Measurements from ENCODE around the gene SLC16A3. TPM values are rescaled to one million over a fixed set of nuclear protein-coding genes. Genes with fewer than 3 reads are reported as not detected.

The SLC16A3 gene
- total and polyA plus RNA-seq, 10 of the 15 experiments (the other 5 are each of a cell fraction or from before 2014, with no cell fraction given) = 0.10 to 46.5 (median 8.0) TPM

- H2AFZ ChIP-seq (ENCODE audit: control insufficient read depth, low read depth, low read length) = no peak overlapping the region
- RAD21 ChIA-PET (ENCODE audit: unreplicated experiment) = interaction anchor here (1.0 to 1.1 kb wide), 2 partner anchors 9 to 10 kb away, joined by 3 read pairs; no protein-coding TSS in a partner anchor
- FAIRE-seq (no peak), ATAC-seq (no peak), DNase-seq (ENCODE audit: low read depth, low spot score) (no peak)
- POLR2A ChIA-PET = interaction anchor here (0.8 kb wide), 1 partner anchor 11 kb away, joined by 3 read pairs; no protein-coding TSS in a partner anchor
- CTCF ChIA-PET = interaction anchor here (1.0 to 1.2 kb wide), 2 partner anchors 9 to 13 kb away, joined by 3 to 4 read pairs; no protein-coding TSS in a partner anchor
- SMC1A ChIA-PET (ENCODE audit: uncharacterized antibody, unreplicated experiment) = no interaction called here
- H3K4me3 ChIP-seq = no peak overlapping the region
- H3K36me3 ChIP-seq (ENCODE audit: control insufficient read depth in 2 of 2, insufficient read depth in 2 of 2, low read length in 1 of 2) = no peaks in the 10 kb centered on the region
- intact Hi-C loops (cut with micrococcal nuclease; ENCODE audit: unreplicated experiment) = no loop called here
- no peaks in the 10 kb centered on the region for H3K4me1 ChIP-seq (ENCODE audit: control insufficient read depth, insufficient read depth, low read length)
- peaks cover 4% of the 10 kb centered on the region for H3K79me2 ChIP-seq (ENCODE audit: control insufficient read depth, insufficient read depth, low read length)
- no peak for TF ChIP-seq PAX8 (IDR thresholded peaks at IDR 0.05)
- no peak for TF ChIP-seq NKRF (conservative IDR thresholded peaks at IDR 0.05)
- no peak for TF ChIP-seq RAD21 (IDR thresholded peaks at IDR 0.05; ENCODE audit: insufficient read depth, low read depth, low read length)
- TF ChIP-seq E2F8 (IDR thresholded peaks at IDR 0.05; ENCODE audit: low read depth, partially characterized antibody) = no peak
- TF ChIP-seq TCF3 (IDR thresholded peaks at IDR 0.05; ENCODE audit: borderline replicate concordance, insufficient read depth, low read depth, low read length) = no peak
- TF ChIP-seq TCF7 (IDR thresholded peaks at IDR 0.05; ENCODE audit: borderline replicate concordance) = no peak
- TF ChIP-seq SPI1 (IDR thresholded peaks at IDR 0.05; ENCODE audit: borderline replicate concordance, insufficient read depth, low read depth, low read length) = no peak
- TF ChIP-seq NR2C2 (IDR thresholded peaks at IDR 0.05; ENCODE audit: borderline replicate concordance, control insufficient read depth, insufficient read length, low read depth) = no peak
- H3K4me2 ChIP-seq (ENCODE audit: control insufficient read depth, insufficient read depth) = no peak overlapping the region
- H3K9ac ChIP-seq (ENCODE audit: control insufficient read depth, insufficient read depth, low read length) = no peak overlapping the region
- in situ Hi-C loops (cut with MboI) = no loop called here
- 58% methylated on average over 19 of the region's 19 CpGs for WGBS (ENCODE audit: insufficient coverage, insufficient replicate concordance, low lambda C conversion rate, missing lambda C conversion rate)
- H3K27me3 ChIP-seq (replicated peaks in 1 of 2; ENCODE audit: control insufficient read depth in 2 of 2, insufficient read depth in 2 of 2, low read length in 1 of 2) = no peaks in the 10 kb centered on the region
- no peaks in the 10 kb centered on the region for H3K9me3 ChIP-seq (replicated peaks; ENCODE audit: control insufficient read depth, insufficient read depth, low read length)
- BruUV-seq (replicated peaks) = no TSS peak
- no peak overlapping the region for H3K27ac ChIP-seq (ENCODE audit: control insufficient read depth, insufficient read depth)
- H4K20me1 ChIP-seq (ENCODE audit: control insufficient read depth, insufficient read depth) = no peaks in the 10 kb centered on the region
These were observed 59.3 kb downstream of the SLC16A3 start for GRCh38 chr17:82287868-82288801.

Small RNAs within 50 kb of the gene (microRNA-seq; reads per million reads assigned to microRNA genes)
- 0.94 reads per million for gene MIR6787

Other genes with a start within 250 kb of the SLC16A3 start
Only the 7 nearest of the 18 such genes appear.
- 67.4 and 73.8 TPM in 2 replicates for gene FASN, start 130.8 kb upstream of the SLC16A3 start, total RNA-seq (2014; rRNA removed)
- 18.0 and 20.8 TPM in 2 replicates for gene FASN, start 130.8 kb upstream of the SLC16A3 start, total RNA-seq (2014; rRNA removed; fragmentation: Illumina TruSeq; extraction: Trizol)
- gene FASN, start 130.8 kb upstream of the SLC16A3 start, total RNA-seq (2021) = 333 and 348 TPM in 2 replicates
- gene FASN, start 130.8 kb upstream of the SLC16A3 start, polyA plus RNA-seq (2011; rRNA removed) = 4.5 and 10.8 TPM in 2 replicates
- 1.6 and 12.8 TPM in 2 replicates for gene FASN, start 130.8 kb upstream of the SLC16A3 start, polyA plus RNA-seq (2014; fragmentation: Illumina TruSeq; extraction: Trizol)
- gene FASN, start 130.8 kb upstream of the SLC16A3 start, polyA plus RNA-seq (2014; fragmentation: Nextera tagmentation; extraction: Ambion mirVana) = under 1 TPM; 0.19 to 0.31 TPM
- 87.8 and 131 TPM in 2 replicates for gene FASN, start 130.8 kb upstream of the SLC16A3 start, polyA plus RNA-seq (2014; rRNA removed)
- gene FASN, start 130.8 kb upstream of the SLC16A3 start, polyA plus RNA-seq (2016; fragmentation: Nextera tagmentation; extraction: Ambion mirVana) = 10 to 100 TPM; 40.1 to 42.5 TPM
- 43.0 and 49.0 TPM in 2 replicates for gene CCDC57, start 16.2 kb upstream of the SLC16A3 start, total RNA-seq (2014; rRNA removed)
- 36.9 and 42.5 TPM in 2 replicates for gene CCDC57, start 16.2 kb upstream of the SLC16A3 start, total RNA-seq (2014; rRNA removed; fragmentation: Illumina TruSeq; extraction: Trizol)
- 69.1 and 74.1 TPM in 2 replicates for gene CCDC57, start 16.2 kb upstream of the SLC16A3 start, total RNA-seq (2021)
- 16.2 and 30.5 TPM in 2 replicates for gene CCDC57, start 16.2 kb upstream of the SLC16A3 start, polyA plus RNA-seq (2011; rRNA removed)
- 7.2 and 29.3 TPM in 2 replicates for gene CCDC57, start 16.2 kb upstream of the SLC16A3 start, polyA plus RNA-seq (2014; fragmentation: Illumina TruSeq; extraction: Trizol)
- 10 to 100 TPM in 1 of 2 experiments, 1 to 10 TPM in 1; 5.4 to 18.0 TPM for gene CCDC57, start 16.2 kb upstream of the SLC16A3 start, polyA plus RNA-seq (2014; fragmentation: Nextera tagmentation; extraction: Ambion mirVana)
- gene CCDC57, start 16.2 kb upstream of the SLC16A3 start, polyA plus RNA-seq (2014; rRNA removed) = 123 and 135 TPM in 2 replicates
- 10 to 100 TPM; 77.2 to 80.3 TPM for gene CCDC57, start 16.2 kb upstream of the SLC16A3 start, polyA plus RNA-seq (2016; fragmentation: Nextera tagmentation; extraction: Ambion mirVana)
- gene CSNK1D, start 44.7 kb downstream of the SLC16A3 start, total RNA-seq (2014; rRNA removed) = 17.3 and 25.0 TPM in 2 replicates
- 26.4 and 27.8 TPM in 2 replicates for gene CSNK1D, start 44.7 kb downstream of the SLC16A3 start, total RNA-seq (2014; rRNA removed; fragmentation: Illumina TruSeq; extraction: Trizol)
- gene CSNK1D, start 44.7 kb downstream of the SLC16A3 start, total RNA-seq (2021) = 85.5 and 94.2 TPM in 2 replicates
- 40.7 and 54.4 TPM in 2 replicates for gene CSNK1D, start 44.7 kb downstream of the SLC16A3 start, polyA plus RNA-seq (2011; rRNA removed)
- 72.5 and 105 TPM in 2 replicates for gene CSNK1D, start 44.7 kb downstream of the SLC16A3 start, polyA plus RNA-seq (2014; fragmentation: Illumina TruSeq; extraction: Trizol)
- gene CSNK1D, start 44.7 kb downstream of the SLC16A3 start, polyA plus RNA-seq (2014; fragmentation: Nextera tagmentation; extraction: Ambion mirVana) = 10 to 100 TPM in 1 of 2 experiments, 1 to 10 TPM in 1; 5.7 to 13.0 TPM
- 74.9 and 90.3 TPM in 2 replicates for gene CSNK1D, start 44.7 kb downstream of the SLC16A3 start, polyA plus RNA-seq (2014; rRNA removed)
- 10 to 100 TPM; 61.8 to 63.4 TPM for gene CSNK1D, start 44.7 kb downstream of the SLC16A3 start, polyA plus RNA-seq (2016; fragmentation: Nextera tagmentation; extraction: Ambion mirVana)
- not detected in 2 replicates for gene CD7, start 88.6 kb downstream of the SLC16A3 start, total RNA-seq (2014; rRNA removed)
- gene CD7, start 88.6 kb downstream of the SLC16A3 start, total RNA-seq (2014; rRNA removed; fragmentation: Illumina TruSeq; extraction: Trizol) = not detected in 2 replicates
- 0.33 TPM in 1 of 2 replicates, not detected in the other for gene CD7, start 88.6 kb downstream of the SLC16A3 start, total RNA-seq (2021)
- not detected in 2 replicates for gene CD7, start 88.6 kb downstream of the SLC16A3 start, polyA plus RNA-seq (2011; rRNA removed)
- not detected in 2 replicates for gene CD7, start 88.6 kb downstream of the SLC16A3 start, polyA plus RNA-seq (2014; fragmentation: Illumina TruSeq; extraction: Trizol)
- not detected for gene CD7, start 88.6 kb downstream of the SLC16A3 start, polyA plus RNA-seq (2014; fragmentation: Nextera tagmentation; extraction: Ambion mirVana)
- gene CD7, start 88.6 kb downstream of the SLC16A3 start, polyA plus RNA-seq (2014; rRNA removed) = 0.60 TPM in 1 of 2 replicates, not detected in the other
- not detected for gene CD7, start 88.6 kb downstream of the SLC16A3 start, polyA plus RNA-seq (2016; fragmentation: Nextera tagmentation; extraction: Ambion mirVana)
- gene SECTM1, start 104.7 kb downstream of the SLC16A3 start, total RNA-seq (2014; rRNA removed) = not detected in 2 replicates
- not detected in 2 replicates for gene SECTM1, start 104.7 kb downstream of the SLC16A3 start, total RNA-seq (2014; rRNA removed; fragmentation: Illumina TruSeq; extraction: Trizol)
- 0.08 TPM in 1 of 2 replicates, not detected in the other for gene SECTM1, start 104.7 kb downstream of the SLC16A3 start, total RNA-seq (2021)
- gene SECTM1, start 104.7 kb downstream of the SLC16A3 start, polyA plus RNA-seq (2011; rRNA removed) = 0.12 TPM in 1 of 2 replicates, not detected in the other
- gene SECTM1, start 104.7 kb downstream of the SLC16A3 start, polyA plus RNA-seq (2014; fragmentation: Illumina TruSeq; extraction: Trizol) = 0.10 TPM in 1 of 2 replicates, not detected in the other
- not detected for gene SECTM1, start 104.7 kb downstream of the SLC16A3 start, polyA plus RNA-seq (2014; fragmentation: Nextera tagmentation; extraction: Ambion mirVana)
- gene SECTM1, start 104.7 kb downstream of the SLC16A3 start, polyA plus RNA-seq (2014; rRNA removed) = 0.11 TPM in 1 of 2 replicates, not detected in the other
- gene SECTM1, start 104.7 kb downstream of the SLC16A3 start, polyA plus RNA-seq (2016; fragmentation: Nextera tagmentation; extraction: Ambion mirVana) = under 1 TPM in 1 of 2 experiments, not detected in 1; 0.13 TPM
- 0.11 TPM in 1 of 2 replicates, not detected in the other for gene TEX19, start 130.2 kb downstream of the SLC16A3 start, total RNA-seq (2014; rRNA removed)
- gene TEX19, start 130.2 kb downstream of the SLC16A3 start, total RNA-seq (2014; rRNA removed; fragmentation: Illumina TruSeq; extraction: Trizol) = 0.14 and 0.22 TPM in 2 replicates
- 0.19 TPM in 1 of 2 replicates, not detected in the other for gene TEX19, start 130.2 kb downstream of the SLC16A3 start, total RNA-seq (2021)
- 0.26 and 0.27 TPM in 2 replicates for gene TEX19, start 130.2 kb downstream of the SLC16A3 start, polyA plus RNA-seq (2011; rRNA removed)
- gene TEX19, start 130.2 kb downstream of the SLC16A3 start, polyA plus RNA-seq (2014; fragmentation: Illumina TruSeq; extraction: Trizol) = 0.09 TPM in 1 of 2 replicates, not detected in the other
- gene TEX19, start 130.2 kb downstream of the SLC16A3 start, polyA plus RNA-seq (2014; fragmentation: Nextera tagmentation; extraction: Ambion mirVana) = under 1 TPM in 1 of 2 experiments, not detected in 1; 0.03 TPM
- 0.05 and 0.32 TPM in 2 replicates for gene TEX19, start 130.2 kb downstream of the SLC16A3 start, polyA plus RNA-seq (2014; rRNA removed)
- under 1 TPM in 1 of 2 experiments, not detected in 1; 0.13 TPM for gene TEX19, start 130.2 kb downstream of the SLC16A3 start, polyA plus RNA-seq (2016; fragmentation: Nextera tagmentation; extraction: Ambion mirVana)
- gene UTS2R, start 142.7 kb downstream of the SLC16A3 start, total RNA-seq (2014; rRNA removed) = 0.11 TPM in 1 of 2 replicates, not detected in the other
- not detected in 2 replicates for gene UTS2R, start 142.7 kb downstream of the SLC16A3 start, total RNA-seq (2014; rRNA removed; fragmentation: Illumina TruSeq; extraction: Trizol)
- gene UTS2R, start 142.7 kb downstream of the SLC16A3 start, total RNA-seq (2021) = 0.36 and 1.1 TPM in 2 replicates
- 0.04 TPM in 1 of 2 replicates, not detected in the other for gene UTS2R, start 142.7 kb downstream of the SLC16A3 start, polyA plus RNA-seq (2011; rRNA removed)
- gene UTS2R, start 142.7 kb downstream of the SLC16A3 start, polyA plus RNA-seq (2014; fragmentation: Illumina TruSeq; extraction: Trizol) = not detected in 2 replicates
- gene UTS2R, start 142.7 kb downstream of the SLC16A3 start, polyA plus RNA-seq (2014; fragmentation: Nextera tagmentation; extraction: Ambion mirVana) = not detected
- 0.12 and 0.30 TPM in 2 replicates for gene UTS2R, start 142.7 kb downstream of the SLC16A3 start, polyA plus RNA-seq (2014; rRNA removed)
- gene UTS2R, start 142.7 kb downstream of the SLC16A3 start, polyA plus RNA-seq (2016; fragmentation: Nextera tagmentation; extraction: Ambion mirVana) = not detected